Measurements from ENCODE around the gene GORAB.

Gene GORAB

GRCh38 chr1:170592591-170593111, 60.7 kb downstream of the GORAB start:
- no peak for DNase-seq (ENCODE audit: low read depth)

- DNase-seq (ENCODE audit: low read depth): no peak
Observed at GRCh38 chr1:170593173-170594011, 61.4 kb downstream of the GORAB start.

DNA sequence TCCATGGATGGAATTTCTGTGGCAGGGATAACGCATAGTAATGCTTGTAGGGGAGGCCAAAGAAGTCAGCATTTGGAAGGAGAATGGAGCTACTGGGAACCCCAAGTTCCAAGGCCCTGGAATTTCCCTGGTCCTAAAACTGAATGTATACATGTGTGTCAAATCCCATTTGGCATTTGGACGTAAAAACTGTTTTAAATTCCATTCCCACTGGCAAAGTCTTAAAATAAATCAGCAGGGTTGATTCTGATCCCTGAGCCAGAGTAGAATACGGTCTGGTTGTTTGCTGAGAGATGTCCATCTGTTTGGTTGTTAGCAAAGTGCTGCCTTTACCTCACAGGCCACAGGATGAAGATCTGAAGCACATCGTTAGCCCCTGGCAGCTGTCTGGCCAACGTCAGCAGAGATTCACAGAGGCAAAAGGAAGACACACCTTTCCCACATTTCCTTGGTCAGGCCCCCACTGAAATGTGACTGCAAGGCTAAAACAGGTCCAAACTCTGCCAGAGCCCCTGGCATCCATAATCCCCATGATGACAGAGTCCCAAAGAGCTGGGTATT, 62.2 kb downstream of the GORAB start:
- no peak for DNase-seq (ENCODE audit: low read depth)

GRCh38 chr1:170596701-170597100, 64.7 kb downstream of the GORAB start:
- DNase-seq (ENCODE audit: low read depth): no peak

DNA sequence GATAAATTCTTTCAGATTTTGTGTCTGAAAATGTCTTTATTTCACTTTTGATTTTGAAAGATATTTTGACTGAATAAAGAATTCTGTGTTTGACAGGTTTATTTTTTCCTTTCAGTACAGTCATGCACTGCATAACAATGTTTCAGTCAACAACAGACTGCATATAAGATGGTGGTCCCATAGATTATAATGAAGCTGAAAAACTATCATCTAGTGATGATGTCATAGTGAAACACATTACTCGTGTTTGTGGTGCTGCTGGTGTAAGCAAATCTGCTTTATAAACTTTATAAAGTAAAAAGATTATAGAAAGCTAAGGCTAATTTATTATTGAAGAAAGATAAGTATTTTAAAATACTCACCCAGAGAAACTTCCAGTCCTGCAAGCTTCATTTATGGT, 66.7 kb downstream of the GORAB start:
- no peak for DNase-seq (ENCODE audit: low read depth)

GRCh38 chr1:170599033-170599432, 67.1 kb downstream of the GORAB start:
- no peak for DNase-seq (ENCODE audit: low read depth)

DNA sequence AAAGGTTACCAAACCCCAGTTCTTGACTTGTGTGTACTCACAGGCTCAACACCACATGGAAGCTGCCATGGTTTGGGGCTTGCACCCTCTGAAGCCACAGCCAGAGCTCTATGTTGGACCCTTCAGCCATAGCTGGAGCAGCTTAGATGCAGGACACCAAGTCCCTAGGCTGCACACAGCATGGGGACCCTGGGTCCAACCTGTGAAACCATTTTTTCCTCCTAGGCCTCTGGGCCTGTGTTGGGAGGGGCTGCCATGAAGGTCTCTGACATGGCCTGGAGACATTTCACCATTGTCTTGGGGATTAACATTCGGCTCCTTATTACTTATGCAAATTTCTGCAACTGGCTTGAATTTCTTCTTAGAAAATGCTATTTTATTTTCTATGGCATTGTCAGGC, 69.9 kb downstream of the GORAB start:
- no peak for DNase-seq (ENCODE audit: low read depth)
